Daoy (cell line): ENCODE data around the gene NES. TPM values are rescaled to one million over a fixed set of nuclear protein-coding genes. Genes with fewer than 3 reads are reported as not detected.
A peak's percentile ranks its signal among the peaks of the same experiment; 100 is the strongest.

Experiments used
- DNase-seq: peaks from one replicate; pipeline ENCODE4 v3.0.0-alpha.2; 2015; ENCODE audit warnings: low read depth
- total RNA-seq: library from RNA; depleted of rRNA; stranded (reverse); fragments of >200 nt; shearing (Covaris generic); gene quantifications from 2 replicates; pipeline ENCODE4 v1.2.3, GENCODE V29; 2014

The NES gene
- total RNA-seq, 1 experiment from 2014 or later, result 0.51 TPM

- DNase-seq, result peak; percentile 36
These were observed 15.0 kb downstream of the NES start for GRCh38 chr1:156662005-156662799.

DNA sequence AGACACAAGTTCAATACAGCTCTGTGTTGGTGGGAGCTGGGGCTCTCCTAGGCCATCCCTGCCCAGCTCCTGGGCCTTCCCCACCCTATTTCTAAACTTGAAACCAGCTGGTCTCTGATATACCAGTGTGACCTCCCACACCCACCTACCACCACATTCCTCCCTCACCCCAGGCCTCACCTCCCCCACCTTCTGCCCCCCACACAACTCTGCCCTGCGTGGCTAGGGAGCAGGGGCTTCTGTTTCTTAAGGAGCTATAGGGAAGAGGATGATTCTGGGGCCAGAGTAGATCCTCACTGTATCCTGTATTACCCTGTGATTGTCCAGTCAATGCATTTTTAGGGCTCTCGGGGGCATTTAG lies 16.5 kb downstream of the NES start:
- no peak for DNase-seq

DNA sequence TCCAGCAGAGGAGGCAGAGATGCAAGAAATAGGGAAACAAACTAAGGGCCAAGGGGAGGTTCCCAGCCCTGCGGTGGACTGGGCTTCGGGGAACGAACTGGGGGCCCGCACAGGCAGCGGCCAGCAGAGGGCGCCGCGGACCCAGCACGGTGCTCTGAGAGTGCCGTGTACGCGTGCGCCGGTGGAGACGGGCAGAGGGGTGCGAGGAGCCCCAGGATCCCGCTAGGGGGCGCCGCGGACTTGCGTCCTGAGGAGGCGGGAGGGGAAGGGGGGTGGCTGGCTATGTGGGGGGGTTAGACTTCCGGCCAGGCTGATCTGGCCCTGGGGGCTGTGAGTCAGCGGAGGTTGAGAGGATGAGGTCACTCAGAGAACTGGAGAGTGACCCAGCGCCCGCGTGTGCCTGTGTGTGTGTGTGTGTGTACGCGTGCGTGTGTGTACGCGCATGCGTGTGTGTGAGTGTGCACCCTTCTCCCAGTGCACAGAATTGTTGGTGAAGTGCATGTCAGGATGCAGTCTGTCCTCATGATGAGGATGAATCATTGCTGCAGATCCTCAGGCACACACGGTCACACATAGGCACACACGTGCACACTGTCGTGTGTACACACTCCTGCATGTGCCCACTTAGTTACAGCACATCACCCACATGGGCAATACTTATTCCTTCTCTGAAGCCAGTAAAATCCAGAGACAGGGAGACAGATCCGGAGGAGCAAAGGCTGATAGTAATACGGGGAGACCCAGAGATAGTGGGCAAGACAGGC lies 17.0 kb downstream of the NES start:
- DNase-seq, result peak; percentile 99

- no peak for DNase-seq
These were observed 17.6 kb downstream of the NES start for GRCh38 chr1:156659661-156659987.

DNA sequence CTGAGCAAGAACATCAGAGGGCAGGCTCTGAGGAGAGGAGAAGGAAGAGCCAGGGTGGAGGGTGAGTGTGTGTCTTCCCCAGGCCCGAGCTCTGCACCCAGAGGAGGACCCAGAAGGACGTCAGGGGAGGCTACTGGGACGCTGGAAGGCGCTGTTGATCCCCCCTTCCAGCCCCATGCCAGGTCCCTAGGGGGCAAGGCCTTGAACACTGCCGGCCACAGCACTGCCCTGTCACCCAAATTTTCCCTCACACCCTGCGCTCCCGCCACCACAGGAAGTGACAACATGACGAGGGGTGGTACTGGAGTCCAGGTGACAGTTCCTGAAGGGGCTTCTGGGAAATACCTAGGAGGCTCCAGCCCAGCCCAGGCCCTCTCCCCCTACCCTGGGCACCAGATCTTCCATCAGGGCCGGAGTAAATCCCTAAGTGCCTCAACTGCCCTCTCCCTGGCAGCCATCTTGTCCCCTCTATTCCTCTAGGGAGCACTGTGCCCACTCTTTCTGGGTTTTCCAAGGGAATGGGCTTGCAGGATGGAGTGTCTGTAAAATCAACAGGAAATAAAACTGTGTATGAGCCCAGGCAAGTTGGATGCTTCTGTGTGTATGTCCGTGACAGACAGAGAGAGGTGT lies 18.1 kb downstream of the NES start:
- no peak for DNase-seq

- DNase-seq, result no peak
These were observed 18.7 kb downstream of the NES start for GRCh38 chr1:156658496-156658895.

GRCh38 chr1:156657741-156658319 lies 19.4 kb downstream of the NES start:
- no peak for DNase-seq

DNA sequence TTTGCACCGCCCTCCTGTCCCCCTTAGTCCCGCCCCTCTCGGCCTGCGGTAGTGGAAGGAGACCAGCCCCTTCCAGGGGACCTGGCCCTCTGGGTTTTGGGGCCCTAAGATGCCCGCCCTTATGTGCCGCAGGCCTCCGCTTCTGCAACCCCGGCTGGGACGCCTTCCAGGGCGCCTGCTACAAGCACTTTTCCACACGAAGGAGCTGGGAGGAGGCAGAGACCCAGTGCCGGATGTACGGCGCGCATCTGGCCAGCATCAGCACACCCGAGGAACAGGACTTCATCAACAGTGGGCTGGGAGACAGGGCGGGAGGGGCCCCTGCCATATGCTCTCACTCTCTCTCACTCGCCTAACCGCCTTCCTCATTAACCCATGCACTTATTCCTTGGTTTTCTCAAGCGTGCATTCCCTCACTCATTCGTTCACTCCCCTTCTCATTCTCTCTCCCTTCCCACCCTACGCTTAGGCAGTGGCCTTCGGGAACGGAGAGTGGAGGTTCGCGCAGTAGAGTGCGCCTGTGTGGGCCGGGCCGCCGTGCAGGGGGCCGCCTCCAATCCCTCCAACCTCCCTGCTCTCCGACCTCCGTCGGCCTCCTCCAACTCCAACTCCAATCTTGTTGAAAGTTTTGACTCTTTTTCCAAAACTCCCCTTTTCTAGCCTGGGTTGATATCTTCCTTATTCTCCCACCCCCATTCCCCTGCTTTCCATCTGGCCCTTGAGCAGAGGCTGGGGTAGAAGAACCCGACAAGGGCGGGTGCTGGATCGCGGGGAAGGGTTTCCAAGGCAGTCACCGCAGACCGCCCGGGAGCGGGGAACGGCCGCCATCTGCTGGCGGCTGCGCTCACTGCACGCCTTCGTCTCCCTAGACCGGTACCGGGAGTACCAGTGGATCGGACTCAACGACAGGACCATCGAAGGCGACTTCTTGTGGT lies 20.1 kb downstream of the NES start:
- peak; percentile 78 for DNase-seq

GRCh38 chr1:156655904-156656516 lies 21.2 kb downstream of the NES start:
- DNase-seq, result no peak

GRCh38 chr1:156655151-156655903 lies 21.9 kb downstream of the NES start:
- DNase-seq, result no peak

- DNase-seq, result no peak
These were observed 22.5 kb downstream of the NES start for GRCh38 chr1:156654700-156655099.

GRCh38 chr1:156652992-156653355 lies 24.2 kb downstream of the NES start:
- DNase-seq, result no peak

GRCh38 chr1:156652131-156652991 lies 24.8 kb downstream of the NES start:
- no peak for DNase-seq

DNA sequence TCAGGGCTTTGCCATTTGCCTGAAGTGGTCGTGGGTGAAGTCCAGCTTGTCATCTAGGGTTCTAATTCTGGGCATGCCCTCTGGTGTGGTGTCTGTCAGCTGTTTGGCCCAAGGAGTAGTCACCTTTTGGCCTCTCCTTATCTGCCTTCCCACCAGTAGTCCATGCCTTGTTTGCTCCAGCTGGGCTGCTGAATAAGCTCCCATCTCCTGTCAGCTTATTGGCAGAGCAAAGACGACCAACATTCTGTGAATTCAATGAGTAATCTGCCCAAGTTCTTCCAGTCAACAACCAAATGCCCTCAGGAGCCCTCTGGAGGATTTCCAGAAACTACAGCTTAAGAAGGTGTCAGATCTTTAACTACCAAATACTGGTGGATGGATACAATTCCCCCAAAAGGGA lies 28.3 kb downstream of the NES start:
- no peak for DNase-seq

DNA sequence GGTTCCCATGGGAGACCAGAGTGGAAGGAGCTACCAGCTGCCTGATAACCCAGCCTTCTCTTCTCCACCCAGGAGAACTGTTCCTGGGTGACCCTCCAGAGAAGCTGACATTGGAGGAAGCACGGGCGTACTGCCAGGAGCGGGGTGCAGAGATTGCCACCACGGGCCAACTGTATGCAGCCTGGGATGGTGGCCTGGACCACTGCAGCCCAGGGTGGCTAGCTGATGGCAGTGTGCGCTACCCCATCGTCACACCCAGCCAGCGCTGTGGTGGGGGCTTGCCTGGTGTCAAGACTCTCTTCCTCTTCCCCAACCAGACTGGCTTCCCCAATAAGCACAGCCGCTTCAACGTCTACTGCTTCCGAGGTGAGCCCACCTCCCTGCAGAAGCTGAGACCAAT lies 28.7 kb downstream of the NES start:
- no peak for DNase-seq

DNA sequence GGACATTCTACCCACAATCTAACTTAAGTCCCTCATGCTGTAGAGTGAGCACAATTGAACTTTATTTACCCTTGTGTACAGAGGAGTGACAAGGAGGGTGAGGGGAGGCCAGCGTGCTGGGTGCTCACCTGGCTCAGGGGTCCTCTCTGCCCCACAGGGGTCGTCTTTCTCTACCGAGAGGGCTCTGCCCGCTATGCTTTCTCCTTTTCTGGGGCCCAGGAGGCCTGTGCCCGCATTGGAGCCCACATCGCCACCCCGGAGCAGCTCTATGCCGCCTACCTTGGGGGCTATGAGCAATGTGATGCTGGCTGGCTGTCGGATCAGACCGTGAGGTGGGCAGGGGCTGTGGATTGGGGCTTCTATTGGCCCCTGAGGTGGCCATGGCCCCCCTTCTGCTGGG lies 29.9 kb downstream of the NES start:
- DNase-seq, result no peak

GRCh38 chr1:156646738-156647211 lies 30.4 kb downstream of the NES start:
- DNase-seq, result no peak

DNA sequence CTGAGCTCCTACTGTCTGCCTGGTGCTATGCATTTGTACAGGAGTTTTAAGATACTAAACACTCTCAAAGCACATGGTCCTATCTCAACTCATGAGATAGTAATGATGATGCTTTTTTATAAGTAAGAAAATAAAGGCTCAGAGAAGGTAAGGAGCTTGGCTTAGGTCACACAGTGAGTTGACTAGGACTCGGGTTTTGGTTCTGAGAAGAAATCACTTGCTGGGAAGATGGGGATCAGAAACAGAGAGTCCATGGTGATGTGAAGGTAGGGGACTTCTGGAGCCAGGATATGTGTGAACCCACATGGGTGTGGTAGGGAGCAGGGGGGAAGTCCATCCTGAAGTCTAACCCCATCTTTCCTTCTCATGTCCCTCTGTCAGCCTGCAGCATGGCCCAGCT lies 31.5 kb downstream of the NES start:
- DNase-seq, result no peak

DNA sequence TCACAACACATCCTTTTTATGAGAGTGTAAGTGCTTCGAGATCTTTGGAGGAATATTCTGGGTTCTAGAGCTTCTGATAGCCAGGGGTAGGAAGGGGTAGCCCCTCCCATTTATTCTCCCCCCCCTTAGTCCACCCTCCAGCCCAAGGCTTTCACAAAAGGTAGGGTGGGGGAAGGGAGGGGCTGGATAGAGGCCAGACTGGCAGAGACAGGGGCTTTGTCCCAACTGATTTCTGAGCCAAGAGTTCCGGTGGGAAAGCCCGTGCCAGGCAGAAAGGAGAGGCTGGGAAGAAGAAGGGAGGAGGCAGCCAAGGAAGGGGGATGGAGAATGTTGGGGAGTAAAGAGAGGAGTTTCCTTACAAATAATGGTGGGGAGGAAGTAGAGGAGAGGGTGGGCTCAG lies 32.2 kb downstream of the NES start:
- no peak for DNase-seq
